B cell (primary cell): ENCODE results near the gene CRYGN. TPM values are rescaled to one million over a fixed set of nuclear protein-coding genes. Genes with fewer than 3 reads are reported as not detected.

ENCODE experiments used
- ATAC-seq: fragments of 200-7000 bp; cut with Tn5 transposase; one replicate; pipeline ENCODE4 v1.10.0; 2021; ENCODE audit warnings: low read depth, mild to moderate bottlenecking, moderate number of reproducible peaks, moderate library complexity
- CTCF ChIA-PET: fragments of 350-600 bp; sonication (Branson Sonifier 250); formaldehyde crosslinking; loops from one replicate; lab custom pipeline; 2021; ENCODE audit warnings: antibody characterized with exemption, inconsistent platforms; lab: Charles Lee
- POLR2A ChIA-PET: fragments of 350-600 bp; sonication (Branson Sonifier 250); formaldehyde crosslinking; loops from one replicate; lab custom pipeline; 2021; ENCODE audit warnings: antibody characterized with exemption; lab: Charles Lee
- DNase-seq: peaks from one replicate; pipeline ENCODE4 v3.0.0; 2013
- H2AFZ ChIP-seq: 2 replicates; pipeline ENCODE4 v1.6.1; 2012; ENCODE audit warnings: mild to moderate bottlenecking, low read depth, low read length; ENCODE audit not compliant: insufficient read depth, poor library complexity, severe bottlenecking
- H3K27ac ChIP-seq, 2 donors: 1 replicate in 1 of 2; 2 replicates in 1 of 2; pipeline ENCODE4 v1.5.1; 2012 to 2013; ENCODE audit warnings: low read length in 2 of 2, mild to moderate bottlenecking in 2 of 2, moderate library complexity in 1 of 2
- H3K27me3 ChIP-seq, 4 experiments: fragments of 200-600 bp in 1 of 4; sonication (generic) in 1 of 4; replicated peaks in 1 of 4; 1 replicate in 2 of 4; 2 replicates in 2 of 4; pipeline versions ENCODE4 v1.6.1 to v1.7.0; 2013 to 2016; ENCODE audit warnings: low read length in 3 of 4, mild to moderate bottlenecking in 2 of 4, mixed read lengths in 1 of 4, moderate library complexity in 1 of 4; ENCODE audit not compliant: insufficient read depth in 4 of 4, control insufficient read depth in 3 of 4; ENCODE audit errors: control extremely low read depth in 1 of 4
- H3K36me3 ChIP-seq, 2 experiments: replicated peaks in 1 of 2; 1 replicate in 1 of 2; 2 replicates in 1 of 2; pipeline versions ENCODE4 v1.6.1 to v1.7.1; 2013; ENCODE audit warnings: low read length in 1 of 2; ENCODE audit not compliant: insufficient read depth in 2 of 2, control insufficient read depth in 1 of 2; ENCODE audit errors: control extremely low read depth in 1 of 2, extremely low read depth in 1 of 2
- H3K4me1 ChIP-seq, 2 donors: fragments of 200-600 bp in 1 of 2; sonication (generic) in 1 of 2; 1 replicate in 1 of 2; 2 replicates in 1 of 2; pipeline versions ENCODE4 v1.5.1 to v1.6.1; 2013 to 2017; ENCODE audit warnings: low read length in 2 of 2; ENCODE audit not compliant: control insufficient read depth in 2 of 2, insufficient read depth in 2 of 2
- H3K4me2 ChIP-seq: replicated peaks from 2 replicates; pipeline ENCODE3; 2012; ENCODE audit warnings: mild to moderate bottlenecking, low read depth, low read length; ENCODE audit not compliant: poor library complexity, severe bottlenecking
- H3K4me3 ChIP-seq, 5 experiments: fragments of 200-600 bp in 1 of 5; sonication (generic) in 1 of 5; 1 replicate in 3 of 5; 2 replicates in 2 of 5; pipeline versions ENCODE4 v1.5.1 to v1.7.0; 2011 to 2016; ENCODE audit warnings: low read length in 4 of 5, mild to moderate bottlenecking in 4 of 5, low read depth in 2 of 5, control low read depth in 1 of 5, moderate library complexity in 1 of 5; ENCODE audit not compliant: insufficient read depth in 1 of 5; ENCODE audit errors: control extremely low read depth in 1 of 5, extremely low read depth in 1 of 5
- H3K79me2 ChIP-seq: fragments of 200-600 bp; sonication (generic); one replicate; pipeline ENCODE4 v1.6.0; 2016; ENCODE audit warnings: low read length; ENCODE audit not compliant: control insufficient read depth, insufficient read depth
- H3K9ac ChIP-seq: fragments of 200-600 bp; sonication (generic); 2 replicates; pipeline ENCODE4 v1.6.1; 2017; ENCODE audit warnings: mild to moderate bottlenecking, low read length, moderate library complexity
- H3K9me3 ChIP-seq, 3 donors: one replicate each; pipeline versions ENCODE4 v1.6.1 to v1.7.1; 2013; ENCODE audit warnings: low read length in 2 of 3; ENCODE audit not compliant: control insufficient read depth in 2 of 3, insufficient read depth in 1 of 3; ENCODE audit errors: control extremely low read depth in 1 of 3
- H4K20me1 ChIP-seq: 2 replicates; pipeline ENCODE4 v1.6.0; 2012; ENCODE audit warnings: mild to moderate bottlenecking, low read length; ENCODE audit not compliant: insufficient read depth, control insufficient read depth, poor library complexity, severe bottlenecking
- H3K27ac Mint-ChIP-seq: one replicate; pipeline ENCODE4 v1.8.0; 2021; ENCODE audit warnings: mixed read lengths
- H3K27me3 Mint-ChIP-seq: one replicate; pipeline ENCODE4 v1.8.0; 2021; ENCODE audit warnings: mixed read lengths
- H3K4me1 Mint-ChIP-seq: one replicate; pipeline ENCODE4 v1.8.0; 2021; ENCODE audit warnings: mixed read lengths
- H3K4me3 Mint-ChIP-seq: one replicate; pipeline ENCODE4 v1.8.0; 2021; ENCODE audit warnings: mixed read lengths
- H3K9me3 Mint-ChIP-seq: one replicate; pipeline ENCODE4 v1.8.0; 2022; ENCODE audit warnings: mixed read lengths; ENCODE audit not compliant: insufficient read depth
- EZH2 ChIP-seq: IDR thresholded peaks from 2 replicates; pipeline ENCODE4 v1.6.1; 2012; ENCODE audit warnings: borderline replicate concordance, low read depth, mild to moderate bottlenecking, moderate library complexity, low read length; ENCODE audit not compliant: insufficient read depth, poor library complexity, severe bottlenecking
- WGBS: methylation state at CpG from one replicate; pipeline ENCODE4 v1.1.5; 2013; ENCODE audit warnings: missing lambda C conversion rate; ENCODE audit not compliant: insufficient coverage; 5-methylcytosine and 5-hydroxymethylcytosine counted together
- intact Hi-C: fragments of 100-400 bp; cut with micrococcal nuclease; formaldehyde crosslinking; loops from one replicate; pipeline ENCODE4 v1.10.0; 2022
- polyA plus RNA-seq: library from polyadenylated mRNA; depleted of rRNA; stranded (reverse); fragments of >200 nt; gene quantifications from 2 replicates; pipeline ENCODE4 v1.2.3, GENCODE V29; 2012
- total RNA-seq, 2 donors: library from RNA; stranded (reverse); fragments of 120-200 nt in 1 of 2; gene quantifications; 1 replicate in 1 of 2; 2 replicates in 1 of 2; pipeline versions ENCODE4 v1.2.3 to v1.2.4, GENCODE V29; 2013 to 2022
- TF ChIP-seq, protein P1 (sequence below): fragments of 200-600 bp; IDR thresholded peaks from one replicate; pipeline ENCODE4 v1.8.0; 2022; ENCODE audit warnings: antibody characterized with exemption, mild to moderate bottlenecking

CRYGN gene
- total and polyA plus RNA-seq, 2 donors (not counting 1 experiment from before 2014, with no cell fraction given), result not detected

DNA sequence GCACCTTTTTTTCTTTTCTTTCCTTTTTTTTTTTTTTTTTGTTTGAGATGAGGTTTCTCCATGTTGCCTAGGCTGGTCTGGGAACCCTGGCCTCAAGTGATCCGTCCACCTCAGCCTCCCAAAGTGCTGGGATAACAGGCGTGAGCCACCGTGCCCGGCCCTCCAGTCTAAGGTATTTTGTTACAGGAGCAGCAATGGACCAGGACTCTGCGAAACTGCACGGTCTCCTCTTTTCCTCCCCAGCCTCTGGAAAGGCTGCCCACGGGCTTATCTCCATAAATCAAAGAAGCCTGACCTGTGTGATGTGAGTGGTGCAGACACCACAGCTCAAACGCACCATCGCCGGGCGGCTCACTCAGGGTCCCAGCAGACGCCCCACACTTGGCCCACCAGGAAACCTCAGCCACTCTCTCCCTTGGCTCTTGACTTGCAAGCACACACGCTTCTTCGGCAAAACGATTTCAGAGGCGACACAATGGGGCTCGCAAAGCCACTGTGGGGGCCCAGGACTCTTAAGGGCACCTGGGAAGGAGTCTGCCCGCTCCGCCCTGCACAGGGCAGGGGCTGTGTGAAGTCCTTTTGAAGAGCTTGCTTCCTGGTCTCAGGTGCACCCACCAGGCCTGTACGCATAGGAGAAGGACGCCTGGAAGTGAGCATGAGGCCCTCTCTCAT, 50.7 kb downstream of the CRYGN start:
- H3K4me3 ChIP-seq, result no peak overlapping the region
- H2AFZ ChIP-seq, result no peak overlapping the region
- intact Hi-C loops, result no loop called here
- TF ChIP-seq, protein P1, sequence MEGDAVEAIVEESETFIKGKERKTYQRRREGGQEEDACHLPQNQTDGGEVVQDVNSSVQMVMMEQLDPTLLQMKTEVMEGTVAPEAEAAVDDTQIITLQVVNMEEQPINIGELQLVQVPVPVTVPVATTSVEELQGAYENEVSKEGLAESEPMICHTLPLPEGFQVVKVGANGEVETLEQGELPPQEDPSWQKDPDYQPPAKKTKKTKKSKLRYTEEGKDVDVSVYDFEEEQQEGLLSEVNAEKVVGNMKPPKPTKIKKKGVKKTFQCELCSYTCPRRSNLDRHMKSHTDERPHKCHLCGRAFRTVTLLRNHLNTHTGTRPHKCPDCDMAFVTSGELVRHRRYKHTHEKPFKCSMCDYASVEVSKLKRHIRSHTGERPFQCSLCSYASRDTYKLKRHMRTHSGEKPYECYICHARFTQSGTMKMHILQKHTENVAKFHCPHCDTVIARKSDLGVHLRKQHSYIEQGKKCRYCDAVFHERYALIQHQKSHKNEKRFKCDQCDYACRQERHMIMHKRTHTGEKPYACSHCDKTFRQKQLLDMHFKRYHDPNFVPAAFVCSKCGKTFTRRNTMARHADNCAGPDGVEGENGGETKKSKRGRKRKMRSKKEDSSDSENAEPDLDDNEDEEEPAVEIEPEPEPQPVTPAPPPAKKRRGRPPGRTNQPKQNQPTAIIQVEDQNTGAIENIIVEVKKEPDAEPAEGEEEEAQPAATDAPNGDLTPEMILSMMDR, result no peak
- TF ChIP-seq EZH2, result no peak
- H4K20me1 ChIP-seq, result no peaks in the 10 kb centered on the region
- no peaks in the 10 kb centered on the region for H3K79me2 ChIP-seq
- POLR2A ChIA-PET, result no interaction called here
- Mint-ChIP-seq H3K9me3 (no peaks in the 10 kb centered on the region), H3K27me3 (peaks cover 25% of the 10 kb centered on the region), H3K4me1 (no peaks in the 10 kb centered on the region), H3K4me3 (no peak overlapping the region), H3K27ac (no peak overlapping the region)
- H3K27ac ChIP-seq, result no peak overlapping the region
- H3K4me1 ChIP-seq, result no peaks in the 10 kb centered on the region
- no peak overlapping the region for H3K9ac ChIP-seq
- DNase-seq (no peak), ATAC-seq (no peak)
- no peaks in the 10 kb centered on the region for H3K36me3 ChIP-seq
- WGBS, result 95% methylated on average over 18 of the region's 21 CpGs
- H3K9me3 ChIP-seq, result peaks cover 0 to 4% (median 0%) of the 10 kb centered on the region in 3 donors
- CTCF ChIA-PET, result interaction anchor here (0.7 kb wide), 1 partner anchor 21 kb away, joined by 3 read pairs; no protein-coding TSS in a partner anchor
- H3K27me3 ChIP-seq, result peaks cover 0 to 9% (median 0%) of the 10 kb centered on the region in 4 experiments
- no peak overlapping the region for H3K4me2 ChIP-seq

DNA sequence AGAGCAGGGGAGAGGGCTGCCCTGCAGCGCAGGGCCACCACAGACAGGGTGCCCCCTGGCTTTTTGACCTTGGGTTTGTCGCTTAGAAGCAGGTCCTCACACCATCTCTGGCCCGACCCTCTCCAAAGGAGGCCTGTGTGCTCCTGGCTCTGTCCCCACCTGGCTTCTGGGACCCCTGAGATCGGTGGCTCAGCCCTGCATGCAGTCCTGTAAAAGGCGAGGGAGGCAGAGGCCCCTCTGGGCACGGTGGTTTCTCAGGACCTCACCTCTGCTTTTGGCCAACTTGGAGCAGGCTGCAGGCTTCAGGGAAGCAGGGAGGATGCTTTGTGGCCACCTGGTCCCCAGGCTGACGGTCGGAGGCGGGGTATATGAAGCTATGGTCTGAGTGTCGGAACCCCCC, 51.5 kb downstream of the CRYGN start:
- Histone ChIP-seq H4K20me1 (no peaks in the 10 kb centered on the region), H3K4me1 (no peaks in the 10 kb centered on the region), H3K9me3 (peaks cover 0 to 9% (median 0%) of the 10 kb centered on the region in 3 donors), H2AFZ (no peak overlapping the region), H3K4me3 (no peak overlapping the region), H3K27ac (no peak overlapping the region), H3K4me2 (no peak overlapping the region), H3K79me2 (no peaks in the 10 kb centered on the region), H3K9ac (no peak overlapping the region), H3K27me3 (peaks cover 0 to 9% (median 0%) of the 10 kb centered on the region in 4 experiments), H3K36me3 (no peaks in the 10 kb centered on the region)
- intact Hi-C loops, result no loop called here
- H3K27me3 Mint-ChIP-seq, result peaks cover 24% of the 10 kb centered on the region
- no peak overlapping the region for H3K27ac Mint-ChIP-seq
- TF ChIP-seq, protein P1, result no peak
- no peak for TF ChIP-seq EZH2
- CTCF ChIA-PET, result no interaction called here
- no peaks in the 10 kb centered on the region for H3K4me1 Mint-ChIP-seq
- no peak for DNase-seq
- H3K4me3 Mint-ChIP-seq, result no peak overlapping the region
- 71% methylated on average over 6 of the region's 10 CpGs for WGBS
- ATAC-seq, result no peak
- POLR2A ChIA-PET, result no interaction called here
- no peaks in the 10 kb centered on the region for H3K9me3 Mint-ChIP-seq
